H1 (cell line): Measurements from ENCODE around the gene FAM131C. TPM values are rescaled to one million over a fixed set of nuclear protein-coding genes. Genes with fewer than 3 reads are reported as not detected.
"Not testable (repeated sequence)": the region's sequence is repeated elsewhere in the genome, so short reads cannot be mapped to it uniquely, and the experiment has no call there.

Experiments used
- CTCF ChIA-PET: fragments of 300-600 bp; sonication (Branson Sonifier 250); formaldehyde crosslinking; loops from one replicate; lab custom pipeline; 2021; ENCODE audit not compliant: partially characterized antibody; lab: Charles Lee
- POLR2A ChIA-PET: fragments of 300-600 bp; sonication (Branson Sonifier 250); formaldehyde crosslinking; loops from one replicate; lab custom pipeline; 2021; ENCODE audit warnings: inconsistent platforms; ENCODE audit not compliant: partially characterized antibody; lab: Charles Lee
- DNase-seq, 2 experiments: peaks; one replicate each; pipeline versions ENCODE4 v3.0.0 to v3.0.0-alpha.2; 2010 to 2022; ENCODE audit warnings: low spot score in 2 of 2, low read depth in 1 of 2, mixed read lengths in 1 of 2
- FAIRE-seq: peaks from 2 replicates; lab custom pipeline; 2011; peaks lifted over from hg19 to GRCh38; lab: Jason Lieb, UNC
- H2AFZ ChIP-seq: 2 replicates; pipeline ENCODE4 v1.8.1; 2012; ENCODE audit warnings: low read length, inconsistent platforms
- H2AK5ac ChIP-seq: 2 replicates; pipeline ENCODE4 v1.6.1; 2013; ENCODE audit warnings: low read depth, low read length
- H2BK120ac ChIP-seq: replicated peaks from 2 replicates; pipeline ENCODE3; 2013; ENCODE audit warnings: low read depth, low read length, inconsistent platforms
- H2BK12ac ChIP-seq: 2 replicates; pipeline ENCODE4 v1.6.1; 2013; ENCODE audit warnings: low read depth, low read length
- H2BK15ac ChIP-seq: 2 replicates; pipeline ENCODE4 v1.6.1; 2013; ENCODE audit warnings: low read length
- H2BK20ac ChIP-seq: 2 replicates; pipeline ENCODE4 v1.6.1; 2013; ENCODE audit warnings: low read length
- H2BK5ac ChIP-seq: 2 replicates; pipeline ENCODE4 v1.6.1; 2013; ENCODE audit warnings: low read depth, low read length
- H3K14ac ChIP-seq: 2 replicates; pipeline ENCODE4 v1.6.1; 2013; ENCODE audit warnings: inconsistent platforms; ENCODE audit not compliant: insufficient read length
- H3K18ac ChIP-seq: 2 replicates; pipeline ENCODE4 v1.6.1; 2013; ENCODE audit warnings: low read length; ENCODE audit errors: extremely low read depth
- H3K23ac ChIP-seq: 2 replicates; pipeline ENCODE4 v1.6.1; 2013; ENCODE audit warnings: inconsistent platforms; ENCODE audit not compliant: insufficient read length
- H3K23me2 ChIP-seq: 2 replicates; pipeline ENCODE4 v1.6.1; 2013; ENCODE audit warnings: low read depth, low read length
- H3K27ac ChIP-seq: 2 replicates; pipeline ENCODE4 v1.6.1; 2011; ENCODE audit warnings: low read depth, low read length, inconsistent platforms
- H3K27me3 ChIP-seq, 4 experiments: replicated peaks in 1 of 4; 1 replicate in 1 of 4; 2 replicates in 3 of 4; pipeline versions ENCODE4 v1.6.1 to v1.8.1; 2011 to 2013; ENCODE audit warnings: low read length in 3 of 4, mild to moderate bottlenecking in 3 of 4, inconsistent platforms in 2 of 4, mixed read lengths in 2 of 4, moderate library complexity in 1 of 4; ENCODE audit not compliant: control insufficient read depth in 3 of 4, insufficient read depth in 3 of 4; ENCODE audit errors: extremely low read depth in 1 of 4
- H3K36me3 ChIP-seq, 4 experiments: 2 replicates each; pipeline versions ENCODE4 v1.6.1 to v1.8.1; 2011 to 2013; ENCODE audit warnings: mild to moderate bottlenecking in 4 of 4, low read length in 3 of 4, moderate library complexity in 2 of 4, control low read depth in 1 of 4, inconsistent platforms in 1 of 4; ENCODE audit not compliant: insufficient read depth in 4 of 4, control insufficient read depth in 2 of 4
- H3K4ac ChIP-seq: replicated peaks from 2 replicates; pipeline ENCODE3; 2013; ENCODE audit warnings: low read length, low read depth, mixed read lengths, inconsistent platforms; ENCODE audit not compliant: insufficient read length
- H3K4me1 ChIP-seq, 4 experiments: replicated peaks in 1 of 4; 1 replicate in 1 of 4; 2 replicates in 3 of 4; pipeline versions ENCODE4 v1.6.1 to v1.8.1; 2011 to 2013; ENCODE audit warnings: low read length in 3 of 4, inconsistent platforms in 2 of 4, mixed read lengths in 1 of 4; ENCODE audit not compliant: insufficient read depth in 4 of 4, control insufficient read depth in 3 of 4
- H3K4me2 ChIP-seq, 2 experiments: 2 replicates each; pipeline versions ENCODE4 v1.6.1 to v1.8.1; 2011 to 2013; ENCODE audit warnings: low read depth in 2 of 2, low read length in 2 of 2, control low read depth in 1 of 2, inconsistent platforms in 1 of 2, mild to moderate bottlenecking in 1 of 2; ENCODE audit not compliant: insufficient read depth in 1 of 2
- H3K4me3 ChIP-seq, 4 experiments: fragments of 200-600, 300-600 bp in 1 of 4; sonication (generic), shearing (Covaris generic), sonication (Bioruptor Twin) in 1 of 4; 2 replicates each; pipeline versions ENCODE4 v1.5.1 to v1.8.1; 2011 to 2016; ENCODE audit warnings: low read length in 4 of 4, low read depth in 3 of 4, control low read depth in 2 of 4, inconsistent platforms in 2 of 4, mild to moderate bottlenecking in 2 of 4, mixed read lengths in 1 of 4, moderate library complexity in 1 of 4; ENCODE audit not compliant: insufficient read depth in 2 of 4; ENCODE audit errors: extremely low read depth in 1 of 4
- H3K56ac ChIP-seq: replicated peaks from 2 replicates; pipeline ENCODE3; 2013; ENCODE audit warnings: low read depth, mild to moderate bottlenecking, mixed read lengths, low read length, inconsistent platforms; ENCODE audit not compliant: insufficient read length
- H3K79me1 ChIP-seq: 2 replicates; pipeline ENCODE4 v1.6.1; 2013; ENCODE audit warnings: low read depth, low read length, control low read depth
- H3K79me2 ChIP-seq, 2 experiments: 2 replicates each; pipeline versions ENCODE4 v1.6.1 to v1.8.1; 2012 to 2013; ENCODE audit warnings: low read length in 2 of 2, mild to moderate bottlenecking in 2 of 2, inconsistent platforms in 1 of 2; ENCODE audit not compliant: insufficient read depth in 2 of 2, control insufficient read depth in 1 of 2
- H3K9ac ChIP-seq, 4 experiments: replicated peaks in 1 of 4; 1 replicate in 1 of 4; 2 replicates in 3 of 4; pipeline versions ENCODE4 v1.6.1 to v1.8.1; 2011 to 2013; ENCODE audit warnings: low read depth in 3 of 4, low read length in 3 of 4, control low read depth in 2 of 4, mild to moderate bottlenecking in 2 of 4, moderate library complexity in 2 of 4, inconsistent platforms in 1 of 4; ENCODE audit errors: extremely low read depth in 1 of 4
- H3K9me3 ChIP-seq, 2 experiments: 2 replicates each; pipeline versions ENCODE4 v1.6.1 to v1.8.1; 2012 to 2013; ENCODE audit warnings: mild to moderate bottlenecking in 2 of 2, moderate library complexity in 2 of 2, control low read depth in 1 of 2, inconsistent platforms in 1 of 2, low read depth in 1 of 2, low read length in 1 of 2, mixed read lengths in 1 of 2; ENCODE audit not compliant: insufficient read depth in 2 of 2
- H4K20me1 ChIP-seq, 2 experiments: replicated peaks in 1 of 2; 2 replicates each; pipeline versions ENCODE3 to v1.8.1; 2011 to 2013; ENCODE audit warnings: inconsistent platforms in 2 of 2, low read length in 2 of 2, mild to moderate bottlenecking in 1 of 2; ENCODE audit not compliant: insufficient read depth in 2 of 2, control insufficient read depth in 1 of 2
- H4K5ac ChIP-seq: 2 replicates; pipeline ENCODE4 v1.6.1; 2013; ENCODE audit warnings: low read length, low read depth, mixed read lengths, inconsistent platforms; ENCODE audit not compliant: insufficient read length
- H4K8ac ChIP-seq: 2 replicates; pipeline ENCODE4 v1.8.0; 2013; ENCODE audit warnings: mild to moderate bottlenecking, moderate library complexity, low read length, inconsistent platforms; ENCODE audit not compliant: insufficient read depth; ENCODE audit errors: extremely low read depth
- H4K91ac ChIP-seq: replicated peaks from 2 replicates; pipeline ENCODE3; 2013; ENCODE audit warnings: low read length, mixed read lengths, inconsistent platforms; ENCODE audit not compliant: insufficient read length
- GTF2F1 ChIP-seq: IDR thresholded peaks from 2 replicates; pipeline ENCODE4 v1.6.1; 2012; ENCODE audit warnings: low read depth, low read length, improper control_type of control experiment, borderline replicate concordance
- TAF7 ChIP-seq: optimal IDR thresholded peaks from 2 replicates; pipeline ENCODE3; 2011; ENCODE audit warnings: low read depth, mild to moderate bottlenecking, inconsistent platforms, low read length, moderate library complexity, borderline replicate concordance
- WGBS, 2 experiments: shearing (Covaris generic) in 1 of 2; methylation state at CpG; one replicate each; pipeline versions ENCODE4 v1.1.6 to v1.1.7; 2013 to 2015; ENCODE audit warnings: low lambda C conversion rate in 2 of 2, mixed read lengths in 2 of 2, inconsistent platforms in 1 of 2, low coverage in 1 of 2, missing lambda C conversion rate in 1 of 2; ENCODE audit not compliant: insufficient replicate concordance in 2 of 2, insufficient coverage in 1 of 2, insufficient read length in 1 of 2; ENCODE audit errors: extremely low coverage in 1 of 2, missing lambda C conversion rate in 1 of 2; 5-methylcytosine and 5-hydroxymethylcytosine counted together
- polyA plus RNA-seq, 7 experiments: library from polyadenylated mRNA; depleted of rRNA in 3 of 7; stranded (reverse) in 5 of 7; unstranded in 2 of 7; fragments of >200 nt in 5 of 7; fragments of 200-250 nt in 2 of 7; gene quantifications; 1 replicate in 5 of 7; 2 replicates in 1 of 7; 4 replicates in 1 of 7; pipeline versions ENCODE4 v1.2.1 to v1.2.3, GENCODE V29; 2011 to 2013; ENCODE audit warnings: missing spikeins in 2 of 7, mixed read lengths in 2 of 7
- total RNA-seq: library from RNA; stranded (reverse); fragmentation: NEBNext Ultra II Directional; extraction: Animal tissue kit (Norgen Biotek cat#: 25700); gene quantifications from 2 replicates; pipeline ENCODE4 v1.2.1, GENCODE V29; 2021

Gene FAM131C
- total and polyA plus RNA-seq, 2 of the 8 experiments (the other 6 are each of a cell fraction or from before 2014, with no cell fraction given): 0.73 to 0.78 TPM

DNA sequence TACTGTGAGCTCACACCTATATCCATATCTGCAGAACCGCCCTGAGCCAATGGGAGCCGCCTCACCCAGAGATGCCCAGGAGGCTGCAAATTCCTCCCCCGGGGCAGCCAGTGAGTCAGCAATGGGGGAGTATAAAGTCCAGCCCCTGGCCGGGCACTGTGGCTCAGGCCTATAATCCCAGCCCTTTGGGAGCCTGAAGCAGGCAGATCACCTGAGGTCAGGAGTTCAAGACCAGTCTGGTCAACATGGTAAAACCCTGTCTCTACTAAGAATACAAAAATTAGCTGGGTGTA, 34.9 kb downstream of the FAM131C start (continued):
- TF ChIP-seq GTF2F1: no peak
- TF ChIP-seq TAF7: no peak

DNA sequence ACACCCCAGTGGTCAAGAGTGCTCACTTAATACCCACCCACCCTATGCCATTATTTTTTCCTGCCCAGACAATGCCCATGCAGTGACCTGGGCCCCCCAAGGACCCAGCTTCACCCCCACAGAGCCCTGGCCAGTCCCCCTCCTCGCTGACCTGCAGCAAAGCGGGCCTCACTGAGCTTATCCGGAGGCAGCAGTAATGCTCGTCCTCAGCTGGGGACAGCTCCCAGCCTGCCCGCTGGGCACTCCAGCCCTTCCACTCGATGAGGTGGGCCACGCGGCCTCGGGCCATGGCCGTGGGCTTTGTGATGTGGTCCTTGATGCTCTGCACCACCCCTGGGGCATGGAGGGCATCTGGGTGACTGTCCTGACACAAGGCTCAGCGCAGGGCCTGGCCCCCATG, 37.0 kb downstream of the FAM131C start:
- not testable (repeated sequence) for H3K23me2 ChIP-seq, H3K27me3 ChIP-seq, H3K18ac ChIP-seq, H2BK15ac ChIP-seq, H4K20me1 ChIP-seq, H2BK12ac ChIP-seq, H3K9me3 ChIP-seq, H3K4ac ChIP-seq, H2AFZ ChIP-seq, H3K9ac ChIP-seq, H3K14ac ChIP-seq, H2BK5ac ChIP-seq, H3K79me2 ChIP-seq, H3K79me1 ChIP-seq, H4K8ac ChIP-seq, H3K36me3 ChIP-seq, H3K56ac ChIP-seq, H2AK5ac ChIP-seq, H3K4me2 ChIP-seq, DNase-seq, H4K91ac ChIP-seq, H2BK120ac ChIP-seq, FAIRE-seq, H4K5ac ChIP-seq, H3K4me1 ChIP-seq, H3K27ac ChIP-seq, H3K23ac ChIP-seq, H2BK20ac ChIP-seq, H3K4me3 ChIP-seq
- CTCF ChIA-PET: interaction anchor here (1.9 to 2.0 kb wide), 2 partner anchors 19 to 28 kb away, joined by 6 to 11 read pairs; no protein-coding TSS in a partner anchor
- POLR2A ChIA-PET: interaction anchor here (1.6 kb wide), 1 partner anchor 11 kb away, joined by 4 read pairs; no protein-coding TSS in a partner anchor
- 89% methylated on average over 9 of the region's 11 CpGs; no CpG with 5 or more reads in 1 of the 2 experiments for WGBS, 2 experiments
